K562 (cell line): ENCODE results near the gene SERINC3. TPM values are rescaled to one million over a fixed set of nuclear protein-coding genes. Genes with fewer than 3 reads are reported as not detected.

Experiments
- HDAC1 ChIP-seq, 2 experiments: fragments of 450-650 bp; IDR thresholded peaks; 2 replicates each; pipeline ENCODE4 v1.6.1; 2016 to 2017; ENCODE audit warnings: inconsistent platforms in 1 of 2, mild to moderate bottlenecking in 1 of 2, moderate library complexity in 1 of 2
- IFI16 ChIP-seq: fragments of 250-450 bp; sonication (Bioruptor Pico); IDR thresholded peaks from 2 replicates; pipeline ENCODE4 v2.1.2; 2022; ENCODE audit warnings: mild to moderate bottlenecking, inconsistent platforms
- KAT2B ChIP-seq: IDR thresholded peaks from one replicate; pipeline ENCODE4 v1.6.1; 2012; ENCODE audit warnings: low read depth, mild to moderate bottlenecking, control low read depth, inconsistent platforms, low read length, moderate library complexity
- SIX5 ChIP-seq, 2 experiments: IDR thresholded peaks; 2 replicates each; pipeline ENCODE4 v1.6.1; 2011; ENCODE audit warnings: low read length in 2 of 2, borderline replicate concordance in 1 of 2, low read depth in 1 of 2, mild to moderate bottlenecking in 1 of 2, moderate library complexity in 1 of 2; ENCODE audit not compliant: insufficient read depth in 1 of 2
- TBP ChIP-seq: optimal IDR thresholded peaks from 2 replicates; pipeline ENCODE3; 2011; ENCODE audit warnings: low read depth, low read length, improper control_type of control experiment
- polyA plus RNA-seq, 8 experiments: library from polyadenylated mRNA; depleted of rRNA in 4 of 8; stranded (reverse) in 5 of 8; unstranded in 3 of 8; fragments of >200 nt; fragmentation: Nextera tagmentation in 2 of 8; fragmentation: Illumina TruSeq in 1 of 8; extraction: Ambion mirVana in 2 of 8; extraction: Trizol in 1 of 8; gene quantifications; 2 replicates each; pipeline versions ENCODE4 v1.2.1 to v1.2.3, GENCODE V29; 2011 to 2014; ENCODE audit warnings: inconsistent platforms in 1 of 8, missing spikeins in 1 of 8
- total RNA-seq, 7 experiments: library from RNA; depleted of rRNA in 6 of 7; stranded (reverse); fragments of >200 nt in 6 of 7; fragmentation: Illumina TruSeq in 2 of 7; extraction: Trizol in 2 of 7; gene quantifications; 2 replicates each; pipeline versions ENCODE4 v1.2.1 to v1.2.3, GENCODE V29; 2011 to 2021; ENCODE audit warnings: low replicate concordance in 1 of 7
- TF ChIP-seq, protein P1 (sequence below), 2 experiments: fragments of 250-450 bp in 1 of 2; fragments of 450-650 bp in 1 of 2; sonication (Bioruptor Pico) in 1 of 2; IDR thresholded peaks; 2 replicates each; pipeline versions ENCODE4 v1.6.1 to v1.8.0; 2016 to 2021; ENCODE audit warnings: mild to moderate bottlenecking in 2 of 2, moderate library complexity in 2 of 2, missing compliant biosample characterization in 1 of 2, missing genetic modification characterization in 1 of 2
- TF ChIP-seq, protein P2 (sequence below), 2 experiments: fragments of 450-650 bp; formaldehyde crosslinking in 1 of 2; IDR thresholded peaks; 2 replicates each; pipeline versions ENCODE4 v1.4.0 to v1.6.1; 2014 to 2020; ENCODE audit warnings: mild to moderate bottlenecking in 2 of 2, borderline replicate concordance in 1 of 2, low read depth in 1 of 2
- TF ChIP-seq, protein P3 (sequence below): conservative IDR thresholded peaks from 2 replicates; pipeline ENCODE4 v1.6.1; 2011; ENCODE audit warnings: low read depth, mild to moderate bottlenecking, low read length; ENCODE audit not compliant: control insufficient read depth
- TF ChIP-seq, protein P4 (sequence below), 2 experiments: fragments of 450-650 bp in 1 of 2; IDR thresholded peaks; 2 replicates each; pipeline ENCODE4 v1.6.1; 2011 to 2017; ENCODE audit warnings: low read depth in 2 of 2, antibody characterized with exemption in 1 of 2, borderline replicate concordance in 1 of 2, low read length in 1 of 2, mild to moderate bottlenecking in 1 of 2, mixed read lengths in 1 of 2; ENCODE audit not compliant: control insufficient read depth in 1 of 2

The SERINC3 gene
- total and polyA plus RNA-seq, 9 of the 15 experiments (the other 6 are each of a cell fraction or from before 2014, with no cell fraction given) = 24.7 to 107 (median 48.8) TPM

DNA sequence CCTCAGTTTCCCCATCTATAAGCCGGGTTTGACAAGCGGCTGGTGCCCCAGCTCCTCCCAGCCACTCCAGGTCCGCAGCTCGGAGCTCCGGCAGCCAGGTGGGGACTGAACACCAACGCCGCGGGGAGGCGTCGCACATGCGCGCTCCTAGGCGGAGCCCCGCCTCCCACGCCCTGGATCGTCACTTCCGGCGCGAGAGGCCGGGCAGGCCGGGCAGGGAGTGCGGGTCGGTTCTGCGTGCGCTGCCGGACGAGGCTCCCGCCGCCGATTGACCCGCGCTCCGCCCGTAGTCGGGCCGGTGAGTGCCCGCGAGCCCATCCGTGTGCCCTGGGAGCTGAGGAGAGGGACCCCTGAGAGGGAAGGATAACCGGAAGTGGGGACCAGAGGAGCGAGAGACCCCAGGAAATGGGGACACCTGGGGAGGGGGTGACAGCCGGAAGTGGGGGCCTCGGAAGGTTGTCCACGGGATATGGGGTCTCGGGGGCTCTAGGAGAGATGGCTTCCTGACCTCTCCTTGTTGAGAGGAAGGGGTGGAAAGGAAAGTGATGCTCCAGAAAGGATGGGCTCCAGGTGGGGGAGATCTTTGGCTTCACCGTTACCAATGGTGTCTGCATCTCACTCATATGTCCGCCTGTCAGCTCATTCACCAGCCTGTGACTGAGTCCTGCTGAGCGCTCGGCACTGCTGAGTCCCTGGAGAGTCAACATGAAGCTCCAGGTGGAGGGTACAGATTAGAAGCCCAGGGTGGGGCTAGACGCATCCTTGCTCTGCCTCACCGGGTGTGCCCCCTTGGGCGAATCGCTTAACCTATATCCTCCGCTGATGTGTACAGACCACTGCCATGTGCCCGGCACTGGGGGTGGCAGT lies 45.9 kb downstream of the SERINC3 start, which contains the start of gene TTPAL (continued):
- TF ChIP-seq SIX5 (IDR thresholded peaks at IDR 0.05; ENCODE audit: borderline replicate concordance in 1 of 2, insufficient read depth in 1 of 2, low read depth in 1 of 2, low read length in 2 of 2) = no peak
- TF ChIP-seq, protein P1, sequence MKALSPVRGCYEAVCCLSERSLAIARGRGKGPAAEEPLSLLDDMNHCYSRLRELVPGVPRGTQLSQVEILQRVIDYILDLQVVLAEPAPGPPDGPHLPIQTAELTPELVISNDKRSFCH (CRISPR knock-in tag; IDR thresholded peaks at IDR 0.05) = no peak
- TF ChIP-seq, protein P1 (tag; IDR thresholded peaks at IDR 0.05) = no peak
- TF ChIP-seq HDAC1 (IDR thresholded peaks at IDR 0.05) = 0 out of 4 replicates have a peak, but pooled peaks of 1 of the 2 experiments have one; percentile 61
- TF ChIP-seq, protein P2, sequence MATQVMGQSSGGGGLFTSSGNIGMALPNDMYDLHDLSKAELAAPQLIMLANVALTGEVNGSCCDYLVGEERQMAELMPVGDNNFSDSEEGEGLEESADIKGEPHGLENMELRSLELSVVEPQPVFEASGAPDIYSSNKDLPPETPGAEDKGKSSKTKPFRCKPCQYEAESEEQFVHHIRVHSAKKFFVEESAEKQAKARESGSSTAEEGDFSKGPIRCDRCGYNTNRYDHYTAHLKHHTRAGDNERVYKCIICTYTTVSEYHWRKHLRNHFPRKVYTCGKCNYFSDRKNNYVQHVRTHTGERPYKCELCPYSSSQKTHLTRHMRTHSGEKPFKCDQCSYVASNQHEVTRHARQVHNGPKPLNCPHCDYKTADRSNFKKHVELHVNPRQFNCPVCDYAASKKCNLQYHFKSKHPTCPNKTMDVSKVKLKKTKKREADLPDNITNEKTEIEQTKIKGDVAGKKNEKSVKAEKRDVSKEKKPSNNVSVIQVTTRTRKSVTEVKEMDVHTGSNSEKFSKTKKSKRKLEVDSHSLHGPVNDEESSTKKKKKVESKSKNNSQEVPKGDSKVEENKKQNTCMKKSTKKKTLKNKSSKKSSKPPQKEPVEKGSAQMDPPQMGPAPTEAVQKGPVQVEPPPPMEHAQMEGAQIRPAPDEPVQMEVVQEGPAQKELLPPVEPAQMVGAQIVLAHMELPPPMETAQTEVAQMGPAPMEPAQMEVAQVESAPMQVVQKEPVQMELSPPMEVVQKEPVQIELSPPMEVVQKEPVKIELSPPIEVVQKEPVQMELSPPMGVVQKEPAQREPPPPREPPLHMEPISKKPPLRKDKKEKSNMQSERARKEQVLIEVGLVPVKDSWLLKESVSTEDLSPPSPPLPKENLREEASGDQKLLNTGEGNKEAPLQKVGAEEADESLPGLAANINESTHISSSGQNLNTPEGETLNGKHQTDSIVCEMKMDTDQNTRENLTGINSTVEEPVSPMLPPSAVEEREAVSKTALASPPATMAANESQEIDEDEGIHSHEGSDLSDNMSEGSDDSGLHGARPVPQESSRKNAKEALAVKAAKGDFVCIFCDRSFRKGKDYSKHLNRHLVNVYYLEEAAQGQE (IDR thresholded peaks at IDR 0.05; ENCODE audit: borderline replicate concordance) = no peak; the same call in 1 of the 2 replicates
- TF ChIP-seq, protein P2 (CRISPR knock-in tag; IDR thresholded peaks at IDR 0.05; ENCODE audit: low read depth) = peak; percentile 41; the same call in 1 of the 2 replicates
- no peak for TF ChIP-seq IFI16 (CRISPR knock-in tag)
- TF ChIP-seq TBP = peak; percentile 61
- TF ChIP-seq, protein P3, sequence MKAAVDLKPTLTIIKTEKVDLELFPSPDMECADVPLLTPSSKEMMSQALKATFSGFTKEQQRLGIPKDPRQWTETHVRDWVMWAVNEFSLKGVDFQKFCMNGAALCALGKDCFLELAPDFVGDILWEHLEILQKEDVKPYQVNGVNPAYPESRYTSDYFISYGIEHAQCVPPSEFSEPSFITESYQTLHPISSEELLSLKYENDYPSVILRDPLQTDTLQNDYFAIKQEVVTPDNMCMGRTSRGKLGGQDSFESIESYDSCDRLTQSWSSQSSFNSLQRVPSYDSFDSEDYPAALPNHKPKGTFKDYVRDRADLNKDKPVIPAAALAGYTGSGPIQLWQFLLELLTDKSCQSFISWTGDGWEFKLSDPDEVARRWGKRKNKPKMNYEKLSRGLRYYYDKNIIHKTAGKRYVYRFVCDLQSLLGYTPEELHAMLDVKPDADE = peak; percentile 61; the same call in 1 of the 2 replicates
- TF ChIP-seq, protein P4, sequence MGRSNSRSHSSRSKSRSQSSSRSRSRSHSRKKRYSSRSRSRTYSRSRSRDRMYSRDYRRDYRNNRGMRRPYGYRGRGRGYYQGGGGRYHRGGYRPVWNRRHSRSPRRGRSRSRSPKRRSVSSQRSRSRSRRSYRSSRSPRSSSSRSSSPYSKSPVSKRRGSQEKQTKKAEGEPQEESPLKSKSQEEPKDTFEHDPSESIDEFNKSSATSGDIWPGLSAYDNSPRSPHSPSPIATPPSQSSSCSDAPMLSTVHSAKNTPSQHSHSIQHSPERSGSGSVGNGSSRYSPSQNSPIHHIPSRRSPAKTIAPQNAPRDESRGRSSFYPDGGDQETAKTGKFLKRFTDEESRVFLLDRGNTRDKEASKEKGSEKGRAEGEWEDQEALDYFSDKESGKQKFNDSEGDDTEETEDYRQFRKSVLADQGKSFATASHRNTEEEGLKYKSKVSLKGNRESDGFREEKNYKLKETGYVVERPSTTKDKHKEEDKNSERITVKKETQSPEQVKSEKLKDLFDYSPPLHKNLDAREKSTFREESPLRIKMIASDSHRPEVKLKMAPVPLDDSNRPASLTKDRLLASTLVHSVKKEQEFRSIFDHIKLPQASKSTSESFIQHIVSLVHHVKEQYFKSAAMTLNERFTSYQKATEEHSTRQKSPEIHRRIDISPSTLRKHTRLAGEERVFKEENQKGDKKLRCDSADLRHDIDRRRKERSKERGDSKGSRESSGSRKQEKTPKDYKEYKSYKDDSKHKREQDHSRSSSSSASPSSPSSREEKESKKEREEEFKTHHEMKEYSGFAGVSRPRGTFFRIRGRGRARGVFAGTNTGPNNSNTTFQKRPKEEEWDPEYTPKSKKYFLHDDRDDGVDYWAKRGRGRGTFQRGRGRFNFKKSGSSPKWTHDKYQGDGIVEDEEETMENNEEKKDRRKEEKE (IDR thresholded peaks at IDR 0.05; ENCODE audit: borderline replicate concordance in 1 of 2, control insufficient read depth in 1 of 2, low read depth in 2 of 2, low read length in 1 of 2) = no peak
- no peak for TF ChIP-seq KAT2B
